ENCODE data around the gene CALB2.

- TF ChIP-seq CTCF (conservative IDR thresholded peaks at IDR 0.05; ENCODE audit: low read depth, low read length) = no peak
- TF ChIP-seq POLR2A (IDR thresholded peaks at IDR 0.05; ENCODE audit: low read depth, low read length) = no peak
- no peak for TF ChIP-seq MAFK (IDR thresholded peaks at IDR 0.05; ENCODE audit: low read depth, low read length)
- no peak for TF ChIP-seq RFX5 (IDR thresholded peaks at IDR 0.05; ENCODE audit: low read depth, low read length)
- TF ChIP-seq BHLHE40 (IDR thresholded peaks at IDR 0.05; ENCODE audit: low read depth, low read length) = no peak
- TF ChIP-seq SMC3 (IDR thresholded peaks at IDR 0.05; ENCODE audit: low read depth, low read length) = no peak
- TF ChIP-seq RAD21 (IDR thresholded peaks at IDR 0.05; ENCODE audit: low read length) = no peak
- TF ChIP-seq ELK1 (IDR thresholded peaks at IDR 0.05; ENCODE audit: borderline replicate concordance, low read depth, low read length) = no peak
- TF ChIP-seq RCOR1 (IDR thresholded peaks at IDR 0.05; ENCODE audit: insufficient replicate concordance, low read length) = no peak
- TF ChIP-seq MAZ (IDR thresholded peaks at IDR 0.05; ENCODE audit: borderline replicate concordance, low read depth, low read length) = no peak
- no peak for TF ChIP-seq USF2 (IDR thresholded peaks at IDR 0.05; ENCODE audit: low read depth, low read length)
- no peak for TF ChIP-seq MXI1 (IDR thresholded peaks at IDR 0.05; ENCODE audit: borderline replicate concordance, low read depth, low read length)
Measured at GRCh38 chr16:71379711-71380110, 21.2 kb downstream of the CALB2 start.
